ENCODE results near the gene DNAH11. TPM values are rescaled to one million over a fixed set of nuclear protein-coding genes. Genes with fewer than 3 reads are reported as not detected.

Gene DNAH11
- total and polyA plus RNA-seq, 4 experiments from 2014 or later: 0.06 TPM; not detected in 3

- Mint-ChIP-seq H3K4me3 (no peak overlapping the region), H3K36me3 (no peaks in the 10 kb centered on the region), H3K27me3 (no peaks in the 10 kb centered on the region), H3K4me1 (peaks cover 7 to 13% (median 9%) of the 10 kb centered on the region in 4 donors), H3K27ac (no peak overlapping the region), H3K9me3 (no peaks in the 10 kb centered on the region)
- intact Hi-C loops (cut with micrococcal nuclease): no loop called here
- Histone ChIP-seq H3K27ac (ENCODE audit: low read depth, low read length) (no peak overlapping the region), H3K4me1 (ENCODE audit: insufficient read depth, low read length) (peaks cover 5% of the 10 kb centered on the region), H3K4me3 (ENCODE audit: low read length in 2 of 2) (no peak overlapping the region), H3K9me3 (ENCODE audit: control insufficient read depth in 1 of 2, low read length in 2 of 2) (no peaks in the 10 kb centered on the region), H3K36me3 (ENCODE audit: insufficient read depth, low read length) (no peaks in the 10 kb centered on the region), H3K27me3 (ENCODE audit: insufficient read depth, low read length) (no peaks in the 10 kb centered on the region)
- POLR2A ChIA-PET (ENCODE audit: partially characterized antibody): no interaction called here
- no peak for DNase-seq
- CTCF ChIA-PET (ENCODE audit: partially characterized antibody): no interaction called here
These were observed 350.6 kb downstream of the DNAH11 start for GRCh38 chr7:21893401-21893800.

- intact Hi-C loops (cut with micrococcal nuclease): no loop called here
- peaks cover 11 to 23% (median 14%) of the 10 kb centered on the region in 4 donors for H3K4me1 Mint-ChIP-seq
- CTCF ChIA-PET (ENCODE audit: partially characterized antibody): interaction anchor here (1.1 to 1.8 kb wide), 3 partner anchors 11 to 103 kb away, joined by 3 to 6 read pairs (median 4); partner anchors contain the start of gene CDCA7L
These were observed 355.6 kb downstream of the DNAH11 start for GRCh38 chr7:21898265-21898930.

GRCh38 chr7:21902240-21902639, 359.4 kb downstream of the DNAH11 start:
- peaks cover 10% of the 10 kb centered on the region for H3K4me1 ChIP-seq (ENCODE audit: insufficient read depth, low read length)
- no peaks in the 10 kb centered on the region for H3K9me3 ChIP-seq (ENCODE audit: control insufficient read depth in 1 of 2, low read length in 2 of 2)
- no peak for DNase-seq
- CTCF ChIA-PET (ENCODE audit: partially characterized antibody): no interaction called here
- no peak overlapping the region for H3K4me3 Mint-ChIP-seq
- no peaks in the 10 kb centered on the region for H3K27me3 Mint-ChIP-seq
- POLR2A ChIA-PET (ENCODE audit: partially characterized antibody): no interaction called here
- peaks cover 11 to 20% (median 14%) of the 10 kb centered on the region in 4 donors for H3K4me1 Mint-ChIP-seq
- no peaks in the 10 kb centered on the region for H3K36me3 ChIP-seq (ENCODE audit: insufficient read depth, low read length)
- no peak overlapping the region for H3K27ac ChIP-seq (ENCODE audit: low read depth, low read length)
- no peaks in the 10 kb centered on the region for H3K27me3 ChIP-seq (ENCODE audit: insufficient read depth, low read length)
- H3K36me3 Mint-ChIP-seq: peaks cover 4 to 6% of the 10 kb centered on the region in 2 donors
- H3K27ac Mint-ChIP-seq: no peak overlapping the region
- intact Hi-C loops (cut with micrococcal nuclease): no loop called here
- H3K9me3 Mint-ChIP-seq: no peaks in the 10 kb centered on the region
- no peak overlapping the region for H3K4me3 ChIP-seq (ENCODE audit: low read length in 2 of 2)

More at GRCh38 chr7:21898265-21898930, 355.6 kb downstream of the DNAH11 start:
- H3K27ac ChIP-seq (ENCODE audit: low read depth, low read length): no peak overlapping the region
- H3K4me3 Mint-ChIP-seq: peak overlapping the region; percentile 75 to 88 (median 84)
- H3K27ac Mint-ChIP-seq: peak overlapping the region; percentile 28 to 97 (median 91)
- no peaks in the 10 kb centered on the region for H3K36me3 ChIP-seq (ENCODE audit: insufficient read depth, low read length)
- no peaks in the 10 kb centered on the region for H3K9me3 Mint-ChIP-seq
- H3K4me1 ChIP-seq (ENCODE audit: insufficient read depth, low read length): peaks cover 10% of the 10 kb centered on the region
- POLR2A ChIA-PET (ENCODE audit: partially characterized antibody): interaction anchor here (1.1 kb wide), 1 partner anchor 155 kb away, joined by 3 read pairs; no protein-coding TSS in a partner anchor
- H3K27me3 ChIP-seq (ENCODE audit: insufficient read depth, low read length): no peaks in the 10 kb centered on the region
- H3K27me3 Mint-ChIP-seq: no peaks in the 10 kb centered on the region
- peak in 4 of 5 donors; percentile 7 to 35 (median 22) for DNase-seq
- no peaks in the 10 kb centered on the region for H3K9me3 ChIP-seq (ENCODE audit: control insufficient read depth in 1 of 2, low read length in 2 of 2)
- H3K36me3 Mint-ChIP-seq: peaks cover 0 to 4% of the 10 kb centered on the region in 2 donors
- peak overlapping the region; percentile 34 to 53 for H3K4me3 ChIP-seq (ENCODE audit: low read length in 2 of 2)

GRCh38 chr7:21903020-21903786, 360.4 kb downstream of the DNAH11 start:
- peaks cover 6 to 8% of the 10 kb centered on the region in 2 donors for H3K36me3 Mint-ChIP-seq
- no peaks in the 10 kb centered on the region for H3K9me3 Mint-ChIP-seq
- Histone ChIP-seq H3K9me3 (ENCODE audit: control insufficient read depth in 1 of 2, low read length in 2 of 2) (no peaks in the 10 kb centered on the region), H3K36me3 (ENCODE audit: insufficient read depth, low read length) (no peaks in the 10 kb centered on the region), H3K4me1 (ENCODE audit: insufficient read depth, low read length) (peaks cover 7% of the 10 kb centered on the region), H3K27me3 (ENCODE audit: insufficient read depth, low read length) (no peaks in the 10 kb centered on the region), H3K4me3 (ENCODE audit: low read length in 2 of 2) (no peak overlapping the region), H3K27ac (ENCODE audit: low read depth, low read length) (no peak overlapping the region)
- H3K27ac Mint-ChIP-seq: no peak overlapping the region
- CTCF ChIA-PET (ENCODE audit: partially characterized antibody): no interaction called here
- H3K4me1 Mint-ChIP-seq: peaks cover 6 to 12% (median 7%) of the 10 kb centered on the region in 4 donors
- intact Hi-C loops (cut with micrococcal nuclease): no loop called here
- DNase-seq: no peak
- H3K27me3 Mint-ChIP-seq: no peaks in the 10 kb centered on the region
- POLR2A ChIA-PET (ENCODE audit: partially characterized antibody): no interaction called here
- no peak overlapping the region for H3K4me3 Mint-ChIP-seq

GRCh38 chr7:21908746-21909145, 365.9 kb downstream of the DNAH11 start:
- Mint-ChIP-seq H3K4me1 (no peaks in the 10 kb centered on the region), H3K27ac (no peak overlapping the region), H3K36me3 (peaks cover 6 to 15% of the 10 kb centered on the region in 2 donors), H3K4me3 (no peak overlapping the region), H3K27me3 (no peaks in the 10 kb centered on the region), H3K9me3 (peaks cover 0 to under 1% (median 0%) of the 10 kb centered on the region in 8 donors)
- Histone ChIP-seq H3K27ac (ENCODE audit: low read depth, low read length) (no peak overlapping the region), H3K4me1 (ENCODE audit: insufficient read depth, low read length) (no peaks in the 10 kb centered on the region), H3K36me3 (ENCODE audit: insufficient read depth, low read length) (no peaks in the 10 kb centered on the region), H3K27me3 (ENCODE audit: insufficient read depth, low read length) (no peaks in the 10 kb centered on the region), H3K9me3 (ENCODE audit: control insufficient read depth in 1 of 2, low read length in 2 of 2) (no peaks in the 10 kb centered on the region), H3K4me3 (ENCODE audit: low read length in 2 of 2) (no peak overlapping the region)
- POLR2A ChIA-PET (ENCODE audit: partially characterized antibody): no interaction called here
- CTCF ChIA-PET (ENCODE audit: partially characterized antibody): interaction anchor here (1.2 kb wide), 1 partner anchor 11 kb away, joined by 6 read pairs; no protein-coding TSS in a partner anchor
- no peak for DNase-seq
- intact Hi-C loops (cut with micrococcal nuclease): no loop called here

- Histone ChIP-seq H3K36me3 (ENCODE audit: insufficient read depth, low read length) (no peaks in the 10 kb centered on the region), H3K27me3 (ENCODE audit: insufficient read depth, low read length) (no peaks in the 10 kb centered on the region), H3K27ac (ENCODE audit: low read depth, low read length) (no peak overlapping the region), H3K9me3 (ENCODE audit: control insufficient read depth in 1 of 2, low read length in 2 of 2) (no peaks in the 10 kb centered on the region), H3K4me3 (ENCODE audit: low read length in 2 of 2) (no peak overlapping the region), H3K4me1 (ENCODE audit: insufficient read depth, low read length) (no peaks in the 10 kb centered on the region)
- Mint-ChIP-seq H3K4me3 (no peak overlapping the region), H3K27me3 (no peaks in the 10 kb centered on the region), H3K9me3 (peaks cover 0 to 3% (median 0%) of the 10 kb centered on the region in 8 donors), H3K27ac (peak overlapping the region in 1 of 7 donors; percentile 58), H3K36me3 (peaks cover 6 to 23% of the 10 kb centered on the region in 2 donors), H3K4me1 (no peaks in the 10 kb centered on the region)
- ChIA-PET CTCF (ENCODE audit: partially characterized antibody) (no interaction called here), POLR2A (ENCODE audit: partially characterized antibody) (no interaction called here)
- no peak for DNase-seq
- intact Hi-C loops (cut with micrococcal nuclease): no loop called here
These were observed 367.4 kb downstream of the DNAH11 start for GRCh38 chr7:21910253-21910652.

GRCh38 chr7:21911341-21911875, 368.6 kb downstream of the DNAH11 start:
- Histone ChIP-seq H3K4me1 (ENCODE audit: insufficient read depth, low read length) (no peaks in the 10 kb centered on the region), H3K27me3 (ENCODE audit: insufficient read depth, low read length) (no peaks in the 10 kb centered on the region), H3K36me3 (ENCODE audit: insufficient read depth, low read length) (no peaks in the 10 kb centered on the region), H3K4me3 (ENCODE audit: low read length in 2 of 2) (no peak overlapping the region), H3K9me3 (ENCODE audit: control insufficient read depth in 1 of 2, low read length in 2 of 2) (no peaks in the 10 kb centered on the region), H3K27ac (ENCODE audit: low read depth, low read length) (no peak overlapping the region)
- intact Hi-C loops (cut with micrococcal nuclease): no loop called here
- Mint-ChIP-seq H3K27me3 (no peaks in the 10 kb centered on the region), H3K4me3 (no peak overlapping the region), H3K27ac (no peak overlapping the region), H3K36me3 (peaks cover 6 to 21% of the 10 kb centered on the region in 2 donors), H3K4me1 (no peaks in the 10 kb centered on the region), H3K9me3 (peaks cover 0 to 3% (median 0%) of the 10 kb centered on the region in 8 donors)
- no peak for DNase-seq
- ChIA-PET CTCF (ENCODE audit: partially characterized antibody) (interaction anchor here (0.7 kb wide), 1 partner anchor 29 kb away, joined by 3 read pairs; no protein-coding TSS in a partner anchor), POLR2A (ENCODE audit: partially characterized antibody) (no interaction called here)
